Epidermal melanocyte (primary cell): Measurements from ENCODE around the gene AWAT1.
"Not testable (repeated sequence)": the region's sequence is repeated elsewhere in the genome, so short reads cannot be mapped to it uniquely, and the experiment has no call there.

Experiments
- DNase-seq: peaks from one replicate; pipeline ENCODE4 v3.0.0; 2011; ENCODE audit warnings: low spot score; ENCODE audit not compliant: insufficient read length

Gene AWAT1

GRCh38 chrX:70260104-70260503 is 25.6 kb downstream of the AWAT1 start, which contains the start of gene P2RY4:
Gene P2RY4 (minus strand): TSS chrX:70260204. CDS start chrX:70259624, 580 bp downstream.
- DNase-seq = no peak

- no peak for DNase-seq
Observed at GRCh38 chrX:70262952-70263567, 28.6 kb downstream of the AWAT1 start.

GRCh38 chrX:70264784-70265183 is 30.3 kb downstream of the AWAT1 start:
- no peak for DNase-seq

GRCh38 chrX:70268034-70268433 is 33.6 kb downstream of the AWAT1 start, which contains the start of gene ARR3:
Gene ARR3 (plus strand): TSS chrX:70268334. CDS start chrX:70269386, 1,052 bp downstream.
- DNase-seq = no peak

GRCh38 chrX:70274029-70274428 is 39.6 kb downstream of the AWAT1 start:
- DNase-seq = not testable (repeated sequence)

- no peak for DNase-seq
Observed at GRCh38 chrX:70279081-70279480, 44.6 kb downstream of the AWAT1 start.

GRCh38 chrX:70280573-70280972 is 46.1 kb downstream of the AWAT1 start:
- no peak for DNase-seq

GRCh38 chrX:70281951-70282350 is 47.5 kb downstream of the AWAT1 start, which contains the start of gene RAB41:
Gene RAB41 (plus strand): TSS chrX:70282172. CDS start chrX:70282218, 46 bp downstream.
- no peak for DNase-seq

- DNase-seq = no peak
Observed at GRCh38 chrX:70289168-70289792, 54.8 kb downstream of the AWAT1 start.
